LNCAP (cell line): ENCODE data around the gene FHOD1.

Experiments
- CTCF ChIP-seq: fragments of 450-650 bp; IDR thresholded peaks from 2 replicates; pipeline ENCODE4 v1.5.1; 2017; ENCODE audit warnings: mild to moderate bottlenecking

Gene FHOD1

GRCh38 chr16:67258161-67258835 is 11.0 kb upstream of the FHOD1 start:
- no peak for TF ChIP-seq CTCF

GRCh38 chr16:67257486-67258160 is 10.3 kb upstream of the FHOD1 start:
- TF ChIP-seq CTCF = no peak

GRCh38 chr16:67256701-67257230 is 9.5 kb upstream of the FHOD1 start:
- TF ChIP-seq CTCF = no peak

GRCh38 chr16:67255553-67256221 is 8.4 kb upstream of the FHOD1 start:
- TF ChIP-seq CTCF = no peak

GRCh38 chr16:67254801-67255552 is 7.7 kb upstream of the FHOD1 start:
- TF ChIP-seq CTCF = no peak

- no peak for TF ChIP-seq CTCF
Observed at GRCh38 chr16:67252609-67253497, 5.6 kb upstream of the FHOD1 start.

GRCh38 chr16:67250045-67250327 is 2.7 kb upstream of the FHOD1 start:
- TF ChIP-seq CTCF = no peak
